NB4 (cell line): ENCODE data around the gene WBP1.

Experiments
- CTCF ChIP-seq: IDR thresholded peaks from one replicate; pipeline ENCODE4 v1.5.1; 2012; ENCODE audit warnings: low read depth, low read length
- MAX ChIP-seq: IDR thresholded peaks from 2 replicates; pipeline ENCODE4 v1.6.1; 2011; ENCODE audit warnings: low read depth, low read length
- MYC ChIP-seq: IDR thresholded peaks from 2 replicates; pipeline ENCODE4 v1.6.1; 2011; ENCODE audit warnings: low read depth, low read length
- POLR2A ChIP-seq: IDR thresholded peaks from 2 replicates; pipeline ENCODE4 v1.6.1; 2011; ENCODE audit warnings: mild to moderate bottlenecking; ENCODE audit not compliant: insufficient read length; ENCODE audit errors: extremely low read depth

DNA sequence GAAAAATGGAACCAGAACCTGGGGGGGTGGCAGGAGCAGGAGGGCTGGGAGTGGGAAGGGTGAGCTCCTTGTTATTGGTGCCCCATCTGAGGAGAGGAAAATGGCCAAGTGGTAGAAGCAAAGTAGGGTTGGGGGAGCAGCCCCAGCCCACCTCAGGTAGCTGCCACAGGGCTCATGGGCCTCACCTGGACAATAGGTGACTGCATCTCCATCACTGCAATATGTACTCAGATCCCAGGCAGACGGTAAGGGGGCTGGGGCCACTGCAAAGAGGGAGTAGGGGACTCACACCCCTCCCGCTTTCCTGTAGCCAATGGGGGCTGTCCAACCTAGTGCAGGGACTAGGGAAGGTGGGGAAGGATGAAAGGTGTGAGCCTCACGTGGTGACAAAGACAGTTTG, 41.0 kb upstream of the WBP1 start:
- TF ChIP-seq CTCF, result no peak
- TF ChIP-seq POLR2A, result no peak
- TF ChIP-seq MYC, result no peak
- TF ChIP-seq MAX, result no peak
